ENCODE data around the gene ADAD1.

- TF ChIP-seq FOXM1 (IDR thresholded peaks at IDR 0.05; ENCODE audit: borderline replicate concordance) (no peak), ZNF384 (IDR thresholded peaks at IDR 0.05) (no peak), FOXA1 (IDR thresholded peaks at IDR 0.05) (no peak), LEF1 (IDR thresholded peaks at IDR 0.05; ENCODE audit: borderline replicate concordance) (no peak), NFRKB (IDR thresholded peaks at IDR 0.05) (no peak), HDGF (IDR thresholded peaks at IDR 0.05; ENCODE audit: borderline replicate concordance) (no peak), SUZ12 (IDR thresholded peaks at IDR 0.05) (no peak), TARDBP (IDR thresholded peaks at IDR 0.05) (no peak), ARNT (IDR thresholded peaks at IDR 0.05) (no peak), PKNOX1 (IDR thresholded peaks at IDR 0.05) (no peak), L3MBTL2 (conservative IDR thresholded peaks at IDR 0.05) (no peak), BHLHE40 (IDR thresholded peaks at IDR 0.05; ENCODE audit: borderline replicate concordance) (no peak), ELF4 (IDR thresholded peaks at IDR 0.05) (no peak), FOXK2 (IDR thresholded peaks at IDR 0.05) (no peak)
These were observed 4.5 kb downstream of the ADAD1 start for GRCh38 chr4:122383341-122383740.
